Measurements from ENCODE around the gene VRK1.

GRCh38 chr14:96915478-96915877 lies 118.3 kb downstream of the VRK1 start:
- TF ChIP-seq CTCF (conservative IDR thresholded peaks at IDR 0.05; ENCODE audit: low read depth, low read length) (no peak), EZH2 (IDR thresholded peaks at IDR 0.05; ENCODE audit: borderline replicate concordance, low read depth, low read length, poor library complexity, severe bottlenecking) (no peak)

Measured in A673 (cell line).